ENCODE data around the gene IGSF23. TPM values are rescaled to one million over a fixed set of nuclear protein-coding genes. Genes with fewer than 3 reads are reported as not detected.

Gene IGSF23
- total and polyA plus RNA-seq, 7 donors, result 0.23 to 0.30 TPM; not detected in 5

DNA sequence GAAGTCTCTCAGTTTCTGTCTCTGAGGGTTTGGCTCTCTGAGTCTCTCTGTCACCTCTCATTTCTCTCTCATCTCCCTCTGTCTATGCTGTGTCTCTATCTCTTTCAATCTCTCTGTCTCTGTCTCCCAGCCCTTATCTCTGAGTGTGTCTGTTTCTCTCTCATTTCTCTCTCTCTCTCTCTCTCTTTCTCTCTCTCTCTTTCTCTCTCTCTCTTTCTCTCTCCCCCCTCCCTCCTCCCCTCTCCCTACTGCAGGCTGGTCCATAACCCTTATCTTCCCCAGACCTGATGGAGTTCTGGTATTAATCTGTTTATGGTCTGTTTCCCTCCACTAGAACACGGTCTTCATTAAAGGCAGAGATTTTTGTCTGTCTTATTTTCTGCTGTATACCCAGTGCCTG is 29.0 kb downstream of the IGSF23 start:
- no peaks in the 10 kb centered on the region for H3K9me3 ChIP-seq
- peaks cover 33% of the 10 kb centered on the region for H3K4me1 ChIP-seq
- ATAC-seq (no peak), DNase-seq (no peak)
- no peaks in the 10 kb centered on the region for H3K27me3 ChIP-seq (ENCODE audit: insufficient read depth in 3 of 3, low read length in 2 of 3)
- no peak overlapping the region for H3K4me3 ChIP-seq
- 55 to 73% (median 66%) methylated on average over 1 of the region's 1 CpG for WGBS, 3 donors
- H3K27ac ChIP-seq, result no peak overlapping the region
- intact Hi-C loops (cut with DNase I), result loop anchor here in 1 of 2 donors (5.0 kb wide), 1 partner anchor 55 kb away; no protein-coding TSS in a partner anchor
- TF ChIP-seq, protein P1, sequence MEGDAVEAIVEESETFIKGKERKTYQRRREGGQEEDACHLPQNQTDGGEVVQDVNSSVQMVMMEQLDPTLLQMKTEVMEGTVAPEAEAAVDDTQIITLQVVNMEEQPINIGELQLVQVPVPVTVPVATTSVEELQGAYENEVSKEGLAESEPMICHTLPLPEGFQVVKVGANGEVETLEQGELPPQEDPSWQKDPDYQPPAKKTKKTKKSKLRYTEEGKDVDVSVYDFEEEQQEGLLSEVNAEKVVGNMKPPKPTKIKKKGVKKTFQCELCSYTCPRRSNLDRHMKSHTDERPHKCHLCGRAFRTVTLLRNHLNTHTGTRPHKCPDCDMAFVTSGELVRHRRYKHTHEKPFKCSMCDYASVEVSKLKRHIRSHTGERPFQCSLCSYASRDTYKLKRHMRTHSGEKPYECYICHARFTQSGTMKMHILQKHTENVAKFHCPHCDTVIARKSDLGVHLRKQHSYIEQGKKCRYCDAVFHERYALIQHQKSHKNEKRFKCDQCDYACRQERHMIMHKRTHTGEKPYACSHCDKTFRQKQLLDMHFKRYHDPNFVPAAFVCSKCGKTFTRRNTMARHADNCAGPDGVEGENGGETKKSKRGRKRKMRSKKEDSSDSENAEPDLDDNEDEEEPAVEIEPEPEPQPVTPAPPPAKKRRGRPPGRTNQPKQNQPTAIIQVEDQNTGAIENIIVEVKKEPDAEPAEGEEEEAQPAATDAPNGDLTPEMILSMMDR (IDR thresholded peaks at IDR 0.05), result no peak
- H3K36me3 ChIP-seq (ENCODE audit: insufficient read depth in 1 of 2, low read depth in 1 of 2), result peaks cover 0 to 6% of the 10 kb centered on the region in 2 donors

DNA sequence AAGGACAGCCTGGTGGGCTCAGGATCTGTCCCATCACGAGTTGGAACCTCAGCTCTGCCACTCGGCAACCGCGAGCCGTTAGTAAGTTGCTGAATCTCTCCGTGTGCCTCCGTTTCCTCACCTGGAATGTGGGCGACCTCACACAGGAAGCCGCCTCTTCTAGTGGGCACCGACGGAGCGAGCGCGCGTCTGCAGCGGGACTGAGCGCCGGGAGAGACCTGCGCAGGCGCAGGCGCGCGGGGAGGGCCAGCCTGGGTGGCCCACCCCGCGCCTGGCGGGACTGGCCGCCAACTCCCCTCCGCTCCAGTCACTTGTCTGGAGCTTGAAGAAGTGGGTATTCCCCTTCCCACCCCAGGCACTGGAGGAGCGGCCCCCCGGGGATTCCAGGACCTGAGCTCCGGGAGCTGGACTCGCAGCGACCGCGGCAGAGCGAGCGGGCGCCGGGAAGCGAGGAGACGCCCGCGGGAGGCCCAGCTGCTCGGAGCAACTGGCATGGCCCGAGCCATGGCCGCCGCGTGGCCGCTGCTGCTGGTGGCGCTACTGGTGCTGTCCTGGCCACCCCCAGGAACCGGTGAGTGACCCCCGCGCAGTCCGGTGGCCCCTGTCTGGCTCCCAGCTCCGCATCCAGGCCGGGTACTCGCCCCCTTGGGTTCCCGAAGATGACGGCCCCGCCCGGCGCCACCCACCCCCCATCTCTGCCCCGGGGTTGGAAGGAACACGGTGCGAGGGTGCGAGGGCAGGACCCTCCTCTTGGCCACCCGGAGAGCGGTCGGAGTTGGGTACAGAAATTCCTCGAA is 30.4 kb downstream of the IGSF23 start, which contains the start of gene PVR:
Gene PVR, plus strand, starts transcription at position 306 of the 797 bp plus-strand sequence. Its CDS starts 187 bp downstream, at position 493.
- WGBS, 3 donors, result 0 to 1% (median 1%) methylated on average over 58 to 70 of the region's 70 CpGs
- ATAC-seq, result peak; percentile 87 to 92 (median 88)
- Histone ChIP-seq H3K27ac (peak within 1 kb of the TSS; percentile 92), H3K4me1 (peaks cover 43% of the 10 kb centered on the region), H3K4me3 (peak within 1 kb of the TSS; percentile 88), H3K36me3 (ENCODE audit: insufficient read depth in 1 of 2, low read depth in 1 of 2) (peaks cover 0 to 18% of the 10 kb centered on the region in 2 donors), H3K27me3 (ENCODE audit: insufficient read depth in 3 of 3, low read length in 2 of 3) (no peaks in the 10 kb centered on the region), H3K9me3 (no peaks in the 10 kb centered on the region)
- intact Hi-C loops (cut with DNase I), result loop anchor here in 1 of 2 donors (5.0 kb wide), 1 partner anchor 57 kb away; no protein-coding TSS in a partner anchor
- TF ChIP-seq, protein P1 (IDR thresholded peaks at IDR 0.05), result no peak
- peak; percentile 80 to 87 for DNase-seq

DNA sequence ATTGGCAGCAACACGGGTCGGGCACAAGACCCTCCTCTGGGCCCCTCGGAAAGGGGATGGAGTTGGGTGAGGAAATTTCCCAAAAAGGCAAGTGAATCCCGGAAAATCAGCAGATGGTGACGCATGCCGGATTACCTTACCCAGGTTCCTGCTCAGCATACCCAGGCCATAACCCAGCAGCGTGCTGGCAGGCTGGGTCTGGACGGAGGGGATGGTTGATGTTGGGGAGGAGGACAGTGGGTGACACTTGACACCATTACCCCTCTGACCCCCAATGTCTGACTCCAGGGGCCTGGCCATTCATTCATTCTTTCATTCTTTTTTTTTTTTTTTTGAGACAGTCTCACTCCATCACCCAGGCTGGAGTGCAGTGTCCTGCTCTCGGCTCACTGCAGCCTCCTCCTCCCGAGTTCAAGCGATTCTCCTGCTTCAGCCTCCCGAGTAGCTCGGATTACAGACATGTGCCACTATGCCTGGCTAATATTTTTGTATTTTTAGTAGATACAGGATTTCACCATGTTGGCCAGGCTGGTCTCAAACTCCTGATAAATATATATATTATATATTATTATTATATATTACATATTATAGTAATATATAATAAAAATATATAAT is 31.1 kb downstream of the IGSF23 start:
- no peaks in the 10 kb centered on the region for H3K27me3 ChIP-seq (ENCODE audit: insufficient read depth in 3 of 3, low read length in 2 of 3)
- H3K4me3 ChIP-seq, result peak overlapping the region; percentile 88
- DNase-seq (peak in 1 of 2 donors; percentile 36), ATAC-seq (peak; percentile 53 to 65 (median 62))
- no peaks in the 10 kb centered on the region for H3K9me3 ChIP-seq
- intact Hi-C loops (cut with DNase I), result loop anchor here (5.0 kb wide), 1 partner anchor 57 kb away; no protein-coding TSS in a partner anchor
- peak overlapping the region; percentile 92 for H3K27ac ChIP-seq
- H3K36me3 ChIP-seq (ENCODE audit: insufficient read depth in 1 of 2, low read depth in 1 of 2), result peaks cover 0 to 23% of the 10 kb centered on the region in 2 donors
- 2 to 10% (median 2%) methylated on average over 13 of the region's 13 CpGs for WGBS, 3 donors
- peaks cover 47% of the 10 kb centered on the region for H3K4me1 ChIP-seq
- TF ChIP-seq, protein P1 (IDR thresholded peaks at IDR 0.05), result no peak

- H3K27me3 ChIP-seq (ENCODE audit: insufficient read depth in 3 of 3, low read length in 2 of 3), result no peaks in the 10 kb centered on the region
- H3K9me3 ChIP-seq, result no peaks in the 10 kb centered on the region
- peak overlapping the region; percentile 80 for H3K27ac ChIP-seq
- intact Hi-C loops (cut with DNase I), result loop anchor here in 1 of 2 donors (5.0 kb wide), 1 partner anchor 58 kb away; no protein-coding TSS in a partner anchor
- 73 to 88% (median 87%) methylated on average over 8 of the region's 8 CpGs for WGBS, 3 donors
- TF ChIP-seq, protein P1 (IDR thresholded peaks at IDR 0.05), result no peak
- no peak for DNase-seq
- ATAC-seq, result no peak
- peaks cover 4 to 34% of the 10 kb centered on the region in 2 donors for H3K36me3 ChIP-seq (ENCODE audit: insufficient read depth in 1 of 2, low read depth in 1 of 2)
- H3K4me3 ChIP-seq, result peak overlapping the region; percentile 47
- H3K4me1 ChIP-seq, result peaks cover 42% of the 10 kb centered on the region
Measured at GRCh38 chr19:44645407-44646048, 32.2 kb downstream of the IGSF23 start.

All from psoas muscle (tissue), 8 donors.